Activated CD4-positive, alpha-beta T cell treated with anti-CD3 and anti-CD28 coated beads, Interleukin-2, amount 50 U/mL, for 4 hours (primary cell): ENCODE measurements around the gene TRPM3.

Experiments
- DNase-seq, 2 experiments: peaks; one replicate each; pipeline ENCODE4 v3.0.0-alpha.2; 2020

The TRPM3 gene

DNA sequence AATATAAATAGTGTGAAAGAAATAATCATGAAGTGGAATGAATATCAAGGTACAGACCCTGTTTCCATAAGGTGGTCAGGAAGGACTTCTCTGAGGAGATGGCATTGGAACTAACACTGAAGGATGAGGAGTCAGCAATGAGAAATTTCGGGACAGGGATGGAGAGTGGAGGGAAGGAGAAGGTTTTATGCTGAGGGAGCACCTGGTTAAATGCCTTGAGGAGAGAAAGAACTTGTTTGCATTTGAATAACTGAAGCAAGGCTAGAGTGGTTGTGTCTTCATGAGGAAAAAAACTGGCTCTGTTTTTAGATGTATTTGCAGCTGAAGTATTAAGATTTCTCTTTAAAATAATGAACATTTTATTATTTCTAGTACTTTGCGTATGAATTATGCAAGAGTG lies 180.8 kb downstream of the TRPM3 start:
- no peak for DNase-seq

DNA sequence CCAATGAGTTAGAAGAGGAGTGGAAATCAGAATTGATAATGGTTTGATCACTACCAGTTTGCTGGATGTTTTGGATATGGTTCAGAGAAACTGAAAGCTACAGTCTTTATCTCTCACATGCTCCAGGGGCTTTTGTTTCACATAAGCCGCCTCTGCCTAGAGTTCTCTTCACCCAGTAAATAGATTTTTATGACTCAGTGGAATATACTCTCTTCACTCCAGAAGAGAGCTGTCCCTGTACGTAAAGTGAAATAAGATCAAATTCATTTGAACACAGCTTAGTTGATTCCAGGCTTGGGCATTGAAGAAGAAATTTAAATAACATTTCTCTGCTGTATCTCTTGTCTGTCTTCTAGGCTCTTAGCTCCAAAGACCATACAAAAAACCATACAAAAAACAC lies 184.9 kb downstream of the TRPM3 start:
- no peak for DNase-seq

DNA sequence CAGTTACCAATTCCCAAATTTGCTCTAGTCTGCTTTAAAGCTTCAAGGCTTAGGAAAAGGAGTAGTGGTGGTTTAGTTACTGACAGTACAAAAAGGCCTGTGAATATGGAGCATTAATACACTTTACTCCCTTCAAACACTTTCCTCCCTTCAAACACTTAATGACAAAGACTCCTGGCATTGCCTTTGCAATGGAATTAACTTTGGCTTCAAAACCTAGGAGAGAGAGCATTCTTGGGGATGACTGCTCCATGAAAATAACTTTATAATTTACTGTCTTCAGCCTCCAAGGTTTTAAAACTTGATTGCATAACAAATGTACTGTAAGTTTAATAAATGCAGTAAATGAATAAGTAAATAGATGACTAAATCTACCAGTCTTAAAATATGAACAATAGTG lies 185.6 kb downstream of the TRPM3 start:
- no peak for DNase-seq

DNA sequence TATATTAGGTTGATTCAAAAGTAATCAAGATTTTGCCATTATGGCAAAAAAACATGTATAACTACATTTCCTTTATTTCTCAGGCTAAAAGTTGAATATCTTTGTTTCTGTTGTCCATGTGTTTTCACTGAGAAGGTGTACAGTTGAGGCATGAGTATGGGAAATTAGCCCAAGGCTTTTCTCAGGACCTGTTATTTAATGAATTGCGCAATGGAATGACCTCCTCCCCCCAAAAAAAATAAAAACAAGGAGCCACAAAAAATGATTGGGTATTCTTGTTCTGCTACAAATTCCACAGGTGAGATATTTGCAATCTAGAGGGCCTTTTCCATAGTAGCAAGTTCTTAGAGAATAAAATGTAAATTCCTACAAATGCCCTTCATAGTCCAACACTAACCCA lies 186.8 kb downstream of the TRPM3 start:
- no peak for DNase-seq

DNA sequence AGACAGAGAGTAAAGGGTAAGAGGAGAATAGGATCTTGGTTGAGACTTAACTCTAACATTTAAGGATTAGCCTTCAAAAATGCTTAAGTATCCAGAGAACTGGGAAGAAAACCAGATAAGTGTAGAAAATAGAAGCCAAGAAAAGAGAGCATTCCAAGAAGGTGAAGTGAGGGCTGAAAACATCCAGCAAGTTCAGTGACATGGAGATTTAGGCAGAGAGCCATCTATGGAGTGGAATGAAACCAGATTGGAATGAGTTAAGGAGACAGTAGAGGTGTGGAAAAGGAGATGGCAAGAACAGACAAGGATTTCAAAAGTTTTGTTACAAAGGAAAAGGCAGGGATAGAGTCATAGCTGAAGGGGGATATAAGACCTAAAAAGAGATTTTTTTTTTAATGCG lies 188.1 kb downstream of the TRPM3 start:
- DNase-seq: no peak

DNA sequence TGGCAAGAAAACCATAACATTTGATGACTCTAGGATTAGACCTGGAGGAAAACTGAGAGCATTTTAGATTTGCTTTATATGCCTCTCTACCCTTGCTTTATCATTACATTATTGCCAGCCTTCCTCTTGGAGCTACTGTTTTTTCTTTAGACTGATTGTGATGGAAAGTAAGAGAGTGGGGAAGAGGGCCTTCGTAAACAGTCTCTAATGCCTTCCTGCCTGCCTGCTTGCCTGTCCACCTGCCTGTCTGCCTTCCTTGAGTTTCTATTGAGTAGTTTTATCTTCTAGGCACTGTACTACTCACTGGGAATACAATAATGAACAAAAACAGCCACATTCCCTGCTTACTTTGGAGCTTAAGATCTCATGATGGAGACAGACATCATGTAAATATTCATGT lies 189.3 kb downstream of the TRPM3 start:
- no peak for DNase-seq

DNA sequence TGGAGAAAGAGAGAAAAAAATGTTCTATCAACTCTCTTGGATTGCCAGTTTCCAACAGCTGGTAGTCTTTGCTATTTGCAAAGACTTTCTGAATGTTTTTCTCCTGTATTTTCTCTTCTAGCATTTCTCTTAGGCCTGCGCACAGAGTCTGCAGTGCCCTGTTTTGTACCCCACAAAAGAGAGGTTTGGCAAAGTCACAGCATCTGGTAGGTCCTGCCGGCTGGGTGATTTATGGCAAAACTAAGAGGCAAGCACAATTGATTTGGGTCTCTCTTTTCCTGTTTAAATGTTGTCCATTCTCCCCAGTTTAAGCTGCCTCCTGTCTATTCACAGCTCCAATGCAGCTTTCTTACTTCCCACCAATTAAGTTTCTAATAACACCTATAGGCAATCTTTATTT lies 193.9 kb downstream of the TRPM3 start:
- no peak for DNase-seq

DNA sequence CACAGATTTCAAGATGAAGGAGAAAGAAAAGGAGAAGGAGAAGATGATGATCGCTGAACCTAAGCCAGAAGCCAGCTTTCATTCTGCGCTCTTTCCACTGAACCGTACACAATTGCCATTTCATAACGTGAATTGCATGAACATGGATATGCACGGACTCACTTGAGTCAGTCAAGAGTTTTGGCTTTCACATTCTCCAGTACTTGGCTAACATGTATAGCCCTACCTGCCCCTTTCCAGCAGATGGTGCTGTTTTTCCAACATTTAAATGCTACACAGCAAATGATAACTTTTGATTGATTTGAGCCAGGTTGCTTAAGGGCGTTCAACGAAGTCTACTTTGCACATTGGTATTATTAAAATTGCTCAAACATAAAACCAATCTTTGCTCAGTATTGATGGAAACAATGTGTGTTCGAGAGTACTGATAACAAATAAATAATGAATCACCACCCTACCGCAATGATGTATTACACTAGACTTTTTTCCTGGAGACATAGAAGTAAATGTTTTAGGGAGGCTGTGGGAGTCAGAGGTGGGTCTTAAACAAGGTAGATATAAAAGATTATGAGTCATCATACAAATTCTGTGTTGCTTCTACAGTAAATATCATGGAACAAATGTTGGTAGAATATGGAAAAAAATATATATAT lies 196.4 kb downstream of the TRPM3 start:
- no peak for DNase-seq

DNA sequence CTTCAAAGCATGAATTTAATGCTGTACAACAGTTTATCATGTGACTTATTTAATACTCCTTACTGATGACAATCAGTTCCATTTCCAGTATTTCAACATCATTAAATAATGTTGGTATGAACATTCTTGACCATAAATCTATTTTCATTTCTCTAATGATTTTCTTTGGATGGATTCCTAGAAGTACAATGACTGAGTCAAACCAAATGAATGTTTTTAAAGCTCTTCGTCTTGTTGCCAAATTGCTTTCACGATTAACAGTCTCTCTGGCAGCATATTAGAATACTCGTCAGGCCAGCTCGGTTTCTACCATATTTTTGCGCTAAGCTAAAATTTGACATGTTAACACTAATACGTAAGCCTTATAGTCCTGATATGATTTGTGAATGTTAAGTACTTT lies 197.0 kb downstream of the TRPM3 start:
- no peak for DNase-seq

DNA sequence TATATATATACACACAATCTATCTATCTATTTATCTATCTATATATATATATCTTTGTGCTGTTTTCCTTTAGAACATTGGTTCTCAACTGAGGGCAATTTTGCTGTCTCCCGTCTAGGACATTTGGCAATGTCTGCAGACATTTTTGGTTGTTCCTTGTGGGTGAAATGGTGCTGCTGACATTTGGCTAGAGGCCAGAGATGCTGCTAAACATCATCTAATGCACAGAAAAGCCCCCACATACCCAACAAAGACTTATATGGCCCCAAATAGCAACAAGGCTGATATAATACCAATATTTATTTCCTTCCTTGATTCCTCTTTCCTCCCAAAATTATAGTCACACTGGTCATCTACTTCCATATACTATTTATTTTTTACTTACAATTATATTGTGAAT lies 197.5 kb downstream of the TRPM3 start:
- no peak for DNase-seq

DNA sequence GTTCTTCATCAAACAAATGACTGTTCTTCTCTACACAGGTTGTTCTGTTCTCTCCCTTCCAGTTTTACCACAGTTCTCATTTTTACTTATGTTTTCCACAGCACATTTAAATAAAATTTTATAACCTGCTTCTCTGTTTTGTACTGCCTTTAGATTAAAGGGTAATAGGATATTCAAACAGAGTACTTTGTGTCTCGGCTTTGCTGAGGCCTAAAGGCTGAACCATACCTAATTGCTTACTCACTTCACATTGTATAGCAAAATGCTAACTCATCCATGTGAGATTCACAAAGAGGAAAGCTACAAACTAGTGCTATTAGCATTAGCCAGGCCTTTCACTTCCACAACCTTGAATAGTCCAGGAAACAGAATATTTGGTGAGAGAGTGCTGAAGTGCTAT lies 200.3 kb downstream of the TRPM3 start:
- DNase-seq: no peak

DNA sequence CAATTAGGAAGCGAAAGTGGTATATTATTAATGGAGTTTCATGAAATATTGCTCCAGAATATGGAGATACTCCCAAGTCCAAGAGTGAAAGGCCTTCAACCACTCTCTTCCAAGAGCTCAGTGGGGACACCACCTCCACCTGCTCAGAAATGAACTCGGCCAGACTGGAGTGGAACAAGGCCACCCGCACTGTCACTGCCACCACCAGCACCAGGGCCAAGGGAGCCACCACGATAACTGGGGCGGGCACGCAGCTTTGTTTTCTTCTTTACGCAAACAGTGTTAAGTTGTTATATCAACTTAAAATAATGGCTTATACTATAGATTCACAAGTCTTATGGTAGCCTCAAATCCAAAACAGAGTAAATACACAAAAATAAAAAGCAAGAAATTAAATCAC lies 204.1 kb downstream of the TRPM3 start:
- no peak for DNase-seq

DNA sequence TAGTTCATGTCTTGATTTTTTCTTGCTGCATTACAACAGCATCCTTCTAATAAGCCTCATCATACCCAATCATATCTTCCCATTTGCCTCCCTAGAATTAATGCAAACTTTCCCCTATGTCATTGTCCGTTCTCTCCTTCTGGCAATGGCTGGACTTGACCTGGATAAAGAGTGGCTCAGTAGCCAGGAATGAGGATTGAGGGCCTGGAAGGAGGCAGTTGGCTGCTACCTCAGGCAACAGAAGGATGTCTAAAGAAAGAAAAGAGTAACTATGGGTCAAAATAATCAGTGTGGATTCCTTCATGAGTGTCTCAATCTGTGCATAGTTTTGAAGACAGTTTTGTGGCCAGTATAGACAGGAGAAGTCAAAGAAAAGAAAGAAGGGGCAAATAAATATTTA lies 209.6 kb downstream of the TRPM3 start:
- DNase-seq: no peak

DNA sequence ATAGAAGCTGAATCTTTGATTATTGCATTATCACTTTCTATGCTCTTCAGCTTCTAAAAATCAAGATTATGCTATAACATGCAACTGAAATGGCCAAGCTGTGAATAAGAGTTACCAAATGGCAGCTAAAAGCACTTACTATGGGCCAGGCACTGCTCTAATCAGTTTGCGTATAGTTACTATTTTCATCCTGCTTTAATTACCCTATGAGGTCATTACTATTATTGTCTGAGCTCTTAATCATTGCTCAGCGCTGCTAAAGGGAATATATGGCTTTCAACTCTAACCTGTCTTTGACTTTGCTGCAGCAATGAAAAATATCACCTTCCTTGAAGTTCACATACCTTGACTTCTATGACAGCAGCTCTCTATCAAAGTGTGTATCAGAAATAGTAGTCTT lies 210.8 kb downstream of the TRPM3 start:
- no peak for DNase-seq

DNA sequence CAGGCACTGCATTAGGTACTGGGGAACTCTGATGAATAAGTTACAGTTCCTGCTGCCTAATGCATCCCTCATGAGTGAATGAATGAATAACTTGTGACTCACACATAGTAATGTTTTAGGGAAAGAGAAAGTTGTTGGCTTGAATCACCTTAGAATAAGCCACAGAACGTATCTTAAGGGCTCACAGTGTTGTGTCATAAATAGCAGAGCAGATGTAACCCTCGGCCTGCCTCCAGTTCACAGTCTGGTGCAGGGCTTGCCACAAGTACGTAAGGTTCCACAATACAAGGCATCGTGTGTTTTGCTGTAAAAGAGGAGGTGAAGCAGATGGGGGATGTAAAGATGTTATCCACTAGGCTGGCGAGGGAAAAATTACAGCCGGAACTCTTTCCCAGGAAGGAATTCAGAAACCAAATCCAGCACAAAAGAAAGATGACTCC lies 218.7 kb downstream of the TRPM3 start:
- DNase-seq: no peak

DNA sequence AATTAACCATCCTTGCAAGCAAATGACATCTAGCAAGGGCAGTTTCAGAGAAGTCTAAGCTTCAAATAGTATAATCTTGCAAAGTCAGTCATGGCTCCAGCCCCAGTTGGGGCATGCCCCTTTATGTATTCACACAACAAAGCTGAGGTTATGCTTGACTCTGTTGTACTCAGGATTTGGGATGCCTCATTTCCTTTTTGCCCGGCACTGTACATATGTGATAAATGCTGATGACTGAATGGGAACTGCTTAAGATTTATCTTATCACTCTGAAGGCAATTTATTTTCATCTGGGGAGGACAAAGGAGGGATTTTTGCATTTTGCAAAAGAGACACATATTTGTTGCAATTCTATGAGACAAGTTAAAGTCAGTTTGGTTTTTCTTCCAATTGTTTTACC lies 219.2 kb downstream of the TRPM3 start:
- no peak for DNase-seq

DNA sequence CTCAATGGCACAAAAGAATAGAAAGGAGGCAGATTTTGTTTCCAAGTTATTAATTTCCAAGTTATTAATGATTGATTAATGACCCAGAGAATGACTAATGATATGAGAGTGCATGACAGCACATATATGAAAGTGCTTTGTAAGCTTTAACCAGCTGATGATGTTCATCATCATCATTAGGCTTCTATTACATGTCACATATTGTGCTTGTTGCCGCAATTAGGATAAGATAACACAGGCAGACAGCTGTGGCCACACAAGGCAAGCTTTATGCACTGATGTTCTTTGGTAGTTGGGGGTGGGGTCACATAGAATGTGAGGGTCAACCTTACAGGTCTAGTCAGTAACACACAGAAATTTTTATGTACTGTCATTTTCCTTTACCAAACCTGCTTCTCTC lies 219.7 kb downstream of the TRPM3 start:
- DNase-seq: no peak

DNA sequence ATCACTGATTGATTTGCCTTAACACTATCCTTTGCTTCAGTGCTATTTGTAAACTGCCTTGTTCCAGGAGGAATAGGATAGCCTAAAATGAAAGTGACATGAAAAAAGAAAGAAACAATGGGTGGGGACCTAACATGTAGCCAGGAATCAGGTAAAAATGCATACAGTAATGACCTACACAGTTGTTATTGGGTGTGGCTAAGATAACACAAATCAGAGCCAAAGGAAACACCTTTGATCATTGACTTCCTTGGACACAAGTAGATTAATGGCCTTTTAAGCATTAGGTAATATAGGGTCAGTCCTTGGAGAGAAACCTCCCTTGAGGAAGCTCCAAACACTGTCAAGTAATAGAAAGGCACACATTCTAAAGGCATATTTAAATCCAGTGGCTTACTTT lies 220.4 kb downstream of the TRPM3 start:
- DNase-seq: no peak

DNA sequence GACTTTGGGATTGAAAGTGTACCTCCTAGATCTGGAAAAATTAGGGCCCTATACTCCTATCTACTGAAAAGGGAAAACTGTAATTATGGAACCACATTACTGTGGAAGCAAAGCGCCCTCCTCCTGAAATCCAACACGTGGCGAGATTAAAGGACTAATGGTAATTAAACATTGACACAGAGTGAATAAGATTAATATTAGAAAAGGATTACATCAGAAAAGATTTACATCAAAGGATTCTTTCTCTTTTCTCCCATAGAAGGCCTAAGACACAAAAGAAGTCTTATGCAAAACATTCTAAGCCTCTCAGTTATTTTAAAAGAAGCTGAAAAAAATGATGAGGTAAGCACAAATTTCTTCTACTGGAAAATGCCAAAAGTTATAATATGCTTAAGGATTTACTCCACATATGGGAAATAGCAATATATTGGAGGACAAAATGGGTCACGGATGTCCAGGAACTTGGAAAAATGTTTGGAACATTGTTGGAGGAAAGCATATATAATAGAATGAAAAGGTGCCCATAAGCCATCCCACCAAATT lies 227.8 kb downstream of the TRPM3 start:
- no peak for DNase-seq

DNA sequence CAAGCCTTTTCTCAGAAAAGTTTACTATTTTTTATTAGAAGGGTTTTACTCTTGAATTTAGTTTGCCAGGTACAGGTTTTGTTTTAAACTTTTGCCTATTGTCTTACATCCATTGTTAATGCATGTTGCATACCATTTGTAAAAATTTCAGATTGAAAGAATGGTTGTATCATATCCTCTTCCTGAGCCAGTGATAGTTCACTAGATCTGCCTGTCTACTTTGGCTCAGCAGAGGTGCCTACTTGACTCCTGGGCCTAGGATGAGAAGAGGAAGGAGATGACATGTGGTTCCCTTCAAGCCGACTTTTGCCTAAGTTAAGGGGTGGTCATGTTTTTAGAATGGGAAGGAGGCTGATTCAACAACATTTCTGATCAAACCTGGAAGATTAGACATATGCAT lies 232.9 kb downstream of the TRPM3 start:
- DNase-seq: no peak

DNA sequence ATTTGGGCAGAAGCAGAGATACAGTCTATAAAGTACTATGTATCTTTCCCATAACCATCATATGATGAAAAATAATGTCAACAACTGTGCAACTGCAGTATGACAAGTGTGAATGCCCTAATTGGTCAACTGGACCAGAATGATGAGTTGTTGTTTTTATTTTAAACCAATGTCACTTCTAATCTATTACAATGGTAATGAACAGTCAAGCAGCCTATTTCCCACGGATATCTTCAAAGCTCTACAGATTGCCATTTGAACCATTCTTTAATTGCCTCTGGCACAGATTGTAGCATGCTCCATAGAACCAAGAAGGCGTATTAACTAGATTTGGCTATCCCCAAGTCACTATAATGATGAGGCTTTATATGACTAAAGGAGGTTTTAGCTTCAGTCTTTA lies 233.6 kb downstream of the TRPM3 start:
- DNase-seq: no peak

DNA sequence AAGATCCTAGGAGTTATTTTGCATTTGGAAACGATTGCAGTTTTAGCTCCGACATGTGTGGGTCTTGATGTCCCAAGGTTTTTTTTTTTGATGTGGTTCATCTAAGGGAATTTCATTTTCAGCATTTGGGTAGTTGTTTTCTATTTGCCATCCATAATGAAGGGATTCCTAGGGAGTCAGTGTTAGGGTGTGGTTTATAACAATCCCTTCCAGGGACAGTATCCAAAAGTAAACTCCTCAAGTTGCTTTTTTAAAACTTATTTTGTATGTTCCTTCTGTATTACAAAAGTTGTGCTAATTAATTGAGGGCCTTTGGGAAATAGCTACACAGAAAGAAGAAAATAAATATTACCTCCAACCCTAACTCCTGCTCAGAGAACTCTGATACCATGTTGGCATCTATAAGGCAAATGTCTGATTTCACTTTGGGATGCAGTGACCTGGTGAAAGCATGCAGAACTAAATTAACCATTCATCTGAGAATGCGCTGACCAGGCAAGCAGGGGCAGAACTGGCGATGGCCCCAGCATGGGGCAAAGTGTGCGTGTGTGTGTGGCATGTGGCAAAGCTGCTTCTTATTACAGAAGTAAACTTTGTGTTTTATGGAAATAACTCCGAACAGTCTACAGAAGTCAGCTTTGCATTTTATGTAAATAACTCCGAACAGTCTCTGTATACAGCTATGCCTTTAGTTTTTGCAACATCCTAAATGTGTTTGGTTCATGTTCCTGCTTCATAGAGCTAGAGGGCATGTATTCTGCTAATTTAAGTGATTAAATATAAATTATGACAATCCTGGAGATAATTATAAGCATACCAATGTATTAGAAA lies 237.2 kb downstream of the TRPM3 start:
- no peak for DNase-seq

DNA sequence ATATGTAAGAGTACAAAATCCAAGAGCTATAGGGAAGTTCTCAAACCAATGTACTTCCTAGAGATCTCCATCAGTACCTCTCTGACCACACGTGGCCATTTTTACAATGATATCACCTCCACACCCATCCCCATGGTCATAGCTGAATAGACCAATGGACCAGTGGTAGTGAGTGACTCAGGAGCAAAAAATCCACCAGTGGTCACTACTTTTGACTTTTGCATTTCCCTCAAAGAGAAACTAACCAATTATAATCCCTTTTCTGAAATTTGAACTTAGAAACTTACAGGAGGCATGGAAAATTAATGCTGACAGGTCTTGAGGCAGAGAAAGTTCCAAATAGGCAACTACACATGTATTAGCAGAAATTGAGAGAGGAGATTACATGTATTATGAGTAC lies 238.4 kb downstream of the TRPM3 start:
- no peak for DNase-seq

DNA sequence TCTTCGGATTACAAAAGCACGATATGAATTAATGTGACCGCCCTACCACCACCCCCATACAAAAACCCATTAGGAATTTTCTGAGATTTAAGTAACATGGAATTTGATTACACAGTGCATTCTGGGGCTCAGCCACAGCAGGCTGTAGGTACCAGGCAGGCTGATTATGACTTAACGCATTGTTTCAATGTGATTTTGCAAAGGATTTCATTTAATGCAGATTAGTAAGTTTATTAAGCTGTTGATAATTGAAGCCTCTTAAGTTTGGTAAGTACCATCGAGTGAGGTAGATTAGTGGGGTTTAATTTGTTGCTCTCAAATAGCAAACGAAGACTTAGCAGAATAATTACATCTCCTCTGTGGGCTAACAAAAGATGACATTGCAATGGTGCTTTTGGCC lies 240.1 kb downstream of the TRPM3 start:
- DNase-seq: no peak

DNA sequence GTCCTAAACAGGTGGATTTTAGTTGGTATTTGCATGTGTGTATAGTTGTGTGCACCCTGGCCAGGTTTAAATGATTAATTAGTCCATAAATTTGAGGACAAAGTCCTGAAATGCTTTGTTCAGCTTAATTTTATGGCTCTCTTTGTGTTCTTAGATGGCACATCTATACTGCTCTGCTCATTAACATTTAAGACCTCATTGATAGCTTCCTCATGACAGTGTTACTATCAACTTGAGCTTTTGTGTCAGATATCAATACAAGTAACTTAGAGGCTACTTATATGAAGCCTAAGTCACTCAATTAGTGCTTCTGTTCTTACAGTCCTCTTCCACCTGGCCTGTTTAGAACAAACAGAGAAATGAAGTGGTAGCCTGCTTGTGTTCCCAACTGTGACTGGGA lies 240.9 kb downstream of the TRPM3 start:
- DNase-seq: no peak
